Thymus (tissue), 14 donors: ENCODE results near the gene RNF214. TPM values are rescaled to one million over a fixed set of nuclear protein-coding genes. Genes with fewer than 3 reads are reported as not detected.
"Not testable (repeated sequence)": the region's sequence is repeated elsewhere in the genome, so short reads cannot be mapped to it uniquely, and the experiment has no call there.

Experiments used
- DNase-seq, 9 donors: peaks; one replicate each; pipeline ENCODE4 v3.0.0-alpha.2; 2013; ENCODE audit warnings: low spot score in 9 of 9, low read depth in 6 of 9, missing footprints in 1 of 9
- H3K27ac ChIP-seq, 2 donors: one replicate each; pipeline ENCODE4 v1.5.1; 2013; ENCODE audit warnings: control low read depth in 1 of 2, low read depth in 1 of 2, low read length in 1 of 2, mild to moderate bottlenecking in 1 of 2, moderate library complexity in 1 of 2
- H3K27me3 ChIP-seq, 2 donors: one replicate each; pipeline ENCODE4 v1.5.1; 2013; ENCODE audit warnings: low read length in 1 of 2; ENCODE audit not compliant: control insufficient read depth in 2 of 2, insufficient read depth in 1 of 2
- H3K36me3 ChIP-seq, 2 donors: one replicate each; pipeline ENCODE4 v1.5.1; 2013; ENCODE audit warnings: low read length in 1 of 2, mild to moderate bottlenecking in 1 of 2, moderate library complexity in 1 of 2; ENCODE audit not compliant: control insufficient read depth in 2 of 2, insufficient read depth in 2 of 2
- H3K4me1 ChIP-seq, 2 donors: one replicate each; pipeline ENCODE4 v1.5.1; 2013; ENCODE audit warnings: low read length in 2 of 2; ENCODE audit not compliant: control insufficient read depth in 2 of 2, insufficient read depth in 2 of 2
- H3K4me3 ChIP-seq, 2 donors: one replicate each; pipeline ENCODE4 v1.5.1; 2013; ENCODE audit warnings: low read length in 2 of 2, control low read depth in 1 of 2, mild to moderate bottlenecking in 1 of 2
- H3K9me3 ChIP-seq, 2 donors: one replicate each; pipeline ENCODE4 v1.5.1; 2013; ENCODE audit warnings: low read length in 1 of 2, mild to moderate bottlenecking in 1 of 2; ENCODE audit not compliant: control insufficient read depth in 2 of 2, insufficient read depth in 1 of 2
- WGBS: extraction: QIAGEN DNeasy Blood & Tissue Kit; methylation state at CpG from one replicate; pipeline ENCODE4 v1.1.7; 2013; 5-methylcytosine and 5-hydroxymethylcytosine counted together
- long read RNA-seq, 10 donors: transcript quantifications; one replicate each; lab custom pipeline, GENCODE V29; 2026
- polyA plus RNA-seq: library from polyadenylated mRNA; stranded (reverse); fragments of 200-250 nt; gene quantifications from one replicate; pipeline ENCODE4 v1.2.3, GENCODE V29; 2013
- total RNA-seq: library from RNA; stranded (reverse); fragments of 120-200 nt; gene quantifications from one replicate; pipeline ENCODE4 v1.2.4, GENCODE V29; 2013
- donor health status: healthy.

Gene RNF214
- total RNA-seq (7.1 TPM), polyA plus RNA-seq (12.0 TPM)
- long read RNA-seq, donor 1, partial matches to known transcripts, result 0 of 1 reads
- long read RNA-seq, donor 1, other reads (novel, unspliced or antisense), result 0 of 1 reads
- long read RNA-seq, donor 2, result 0 reads
- long read RNA-seq, donor 3, partial matches to known transcripts, result 0 of 5 reads
- long read RNA-seq, donor 3, other reads (novel, unspliced or antisense), result 0 of 5 reads
- long read RNA-seq, donor 4, result 0 reads
- long read RNA-seq, donor 5, partial matches to known transcripts, result 7 of 10 reads
- long read RNA-seq, donor 5, other reads (novel, unspliced or antisense), result 0 of 10 reads
- long read RNA-seq, donor 6, partial matches to known transcripts, result 0 of 1 reads
- long read RNA-seq, donor 6, other reads (novel, unspliced or antisense), result 0 of 1 reads
- long read RNA-seq, donor 7, partial matches to known transcripts, result 0 of 2 reads
- long read RNA-seq, donor 7, other reads (novel, unspliced or antisense), result 0 of 2 reads
- long read RNA-seq, donor 8, result 0 reads
- long read RNA-seq, donor 9, partial matches to known transcripts, result 0 of 2 reads
- long read RNA-seq, donor 9, other reads (novel, unspliced or antisense), result 0 of 2 reads
- long read RNA-seq, donor 10, result 0 reads

DNA sequence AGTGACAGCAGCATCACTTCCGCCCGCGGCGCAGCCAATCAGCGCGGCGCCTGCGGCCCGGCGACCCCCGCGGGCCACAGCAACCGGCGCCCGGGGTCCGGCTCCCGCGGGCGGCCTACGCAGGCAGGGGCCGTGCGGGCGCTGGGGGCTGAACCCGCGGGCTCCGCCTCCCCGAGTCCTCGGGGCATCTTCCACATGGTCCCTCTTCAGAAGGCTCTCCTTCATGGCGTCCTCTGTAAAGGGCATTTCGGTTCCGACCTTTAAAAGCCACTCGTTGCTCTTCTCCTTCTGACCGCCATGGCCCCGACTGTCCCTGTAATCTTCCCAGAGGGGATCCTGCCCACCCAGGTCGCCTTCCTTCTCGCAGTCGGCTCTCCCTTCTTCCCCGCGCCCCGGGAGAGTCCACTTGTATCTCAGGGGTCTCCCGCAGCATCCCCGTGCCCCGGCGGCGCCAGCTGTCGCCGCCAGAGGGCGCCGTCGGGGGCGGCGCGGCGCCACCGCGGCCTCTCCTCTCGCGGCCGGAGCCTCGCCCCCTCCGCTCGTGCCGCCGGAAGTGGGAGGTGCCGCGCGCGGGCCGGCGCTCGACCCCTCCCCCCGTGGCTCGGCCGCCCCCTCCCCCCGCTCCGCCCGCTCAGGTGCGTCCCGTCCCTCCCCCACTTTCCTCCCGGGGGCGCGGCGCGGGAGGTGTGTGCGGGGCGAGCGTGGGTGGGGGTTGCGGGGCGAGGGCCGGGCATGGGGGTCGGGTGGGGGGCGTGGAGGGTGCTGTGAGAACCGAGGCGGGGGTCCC is at the start of gene RNF214:
TSS of gene RNF214 (plus strand) at position 580 of the 787 bp plus-strand sequence. CDS start 1,602 bp downstream, outside the sequence.
- Histone ChIP-seq H3K4me3 (peak within 1 kb of the TSS; percentile 85 to 95), H3K27me3 (no peaks in the 10 kb centered on the region), H3K36me3 (peaks cover 25 to 27% of the 10 kb centered on the region in 2 donors), H3K27ac (peak within 1 kb of the TSS; percentile 89 to 97), H3K4me1 (peaks cover 18 to 27% of the 10 kb centered on the region in 2 donors), H3K9me3 (no peaks in the 10 kb centered on the region)
- DNase-seq, result peak; percentile 57 to 90 (median 78)
- under 1% methylated on average over 94 of the region's 94 CpGs for WGBS

- WGBS, result 97% methylated on average over 13 of the region's 13 CpGs
- Histone ChIP-seq H3K4me1 (peaks cover 10 to 21% of the 10 kb centered on the region in 2 donors), H3K36me3 (peaks cover 3 to 15% of the 10 kb centered on the region in 2 donors)
- DNase-seq, H3K9me3 ChIP-seq, H3K27me3 ChIP-seq, H3K27ac ChIP-seq, H3K4me3 ChIP-seq: not testable (repeated sequence)
Observed at GRCh38 chr11:117183178-117183577, 49.3 kb upstream of the RNF214 start.

DNA sequence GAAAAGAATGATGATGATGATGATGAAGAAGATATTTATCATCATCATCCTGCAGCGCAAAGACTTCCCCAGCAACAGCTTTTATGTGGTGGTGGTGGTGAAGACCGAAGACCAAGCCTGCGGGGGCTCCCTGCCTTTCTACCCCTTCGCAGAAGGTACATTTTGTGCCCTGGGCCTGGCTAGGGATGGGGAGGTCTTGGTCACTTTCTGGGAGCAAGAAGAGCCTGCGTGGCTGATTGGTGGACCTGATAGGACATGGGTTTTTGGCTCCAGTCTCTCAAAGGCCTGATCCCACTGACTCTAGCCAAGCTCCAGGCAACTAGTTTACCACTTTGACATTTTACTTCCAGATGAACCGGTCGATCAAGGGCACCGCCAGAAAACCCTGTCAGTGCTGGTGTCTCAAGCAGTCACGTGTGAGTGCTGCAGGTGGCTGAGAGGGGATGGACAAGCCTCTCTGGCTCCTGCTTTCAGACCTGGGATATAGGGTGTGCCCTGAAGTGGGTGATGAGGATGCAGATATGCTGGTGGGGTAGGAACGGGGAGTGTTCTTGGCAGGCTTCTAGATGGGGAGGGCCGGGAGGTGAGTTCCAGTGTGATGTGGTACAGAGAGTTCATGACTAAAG is 48.6 kb upstream of the RNF214 start:
- Histone ChIP-seq H3K4me3 (no peak overlapping the region), H3K27ac (no peak overlapping the region), H3K36me3 (peaks cover 3 to 21% of the 10 kb centered on the region in 2 donors), H3K4me1 (peaks cover 10 to 19% of the 10 kb centered on the region in 2 donors), H3K27me3 (no peaks in the 10 kb centered on the region), H3K9me3 (no peaks in the 10 kb centered on the region)
- WGBS, result 93% methylated on average over 11 of the region's 11 CpGs
- DNase-seq, result no peak

DNA sequence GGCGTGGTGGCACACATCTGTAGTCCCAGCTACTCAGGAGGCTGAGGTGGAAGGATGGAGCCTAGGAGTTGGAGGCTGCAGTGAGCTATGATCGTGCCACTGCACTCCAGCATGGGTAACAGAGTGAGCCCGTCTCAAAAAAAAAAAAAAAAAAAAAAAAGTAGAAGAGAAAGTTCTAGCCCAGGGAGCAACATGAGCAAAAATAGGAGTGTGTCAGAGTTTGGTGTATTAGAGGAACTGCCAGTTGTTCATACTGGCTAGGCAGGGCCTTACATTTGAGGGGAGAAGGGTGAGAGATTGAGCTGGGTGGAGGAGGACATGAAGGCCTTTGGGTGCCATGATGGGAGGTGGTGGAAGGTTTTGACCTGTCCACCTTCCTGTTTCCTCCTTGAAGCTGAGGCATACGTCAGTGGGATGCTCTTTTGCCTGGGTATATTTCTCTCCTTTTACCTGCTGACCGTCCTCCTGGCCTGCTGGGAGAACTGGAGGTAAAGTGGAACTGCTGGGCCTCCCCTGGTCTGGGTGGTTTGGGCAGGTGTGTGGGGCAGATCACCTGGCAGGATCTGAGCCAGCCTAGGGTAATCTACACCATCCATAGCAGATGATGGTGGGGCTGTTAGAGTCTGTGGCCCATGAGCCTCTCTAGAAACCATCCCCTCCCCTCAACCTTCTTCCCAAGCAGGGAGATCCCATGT is 46.6 kb upstream of the RNF214 start:
- Histone ChIP-seq H3K27ac (no peak overlapping the region), H3K36me3 (peaks cover 3 to 35% of the 10 kb centered on the region in 2 donors), H3K27me3 (no peaks in the 10 kb centered on the region), H3K4me3 (no peak overlapping the region), H3K9me3 (no peaks in the 10 kb centered on the region), H3K4me1 (peaks cover 0 to 3% of the 10 kb centered on the region in 2 donors)
- DNase-seq, result no peak
- 92% methylated on average over 5 of the region's 5 CpGs for WGBS

DNA sequence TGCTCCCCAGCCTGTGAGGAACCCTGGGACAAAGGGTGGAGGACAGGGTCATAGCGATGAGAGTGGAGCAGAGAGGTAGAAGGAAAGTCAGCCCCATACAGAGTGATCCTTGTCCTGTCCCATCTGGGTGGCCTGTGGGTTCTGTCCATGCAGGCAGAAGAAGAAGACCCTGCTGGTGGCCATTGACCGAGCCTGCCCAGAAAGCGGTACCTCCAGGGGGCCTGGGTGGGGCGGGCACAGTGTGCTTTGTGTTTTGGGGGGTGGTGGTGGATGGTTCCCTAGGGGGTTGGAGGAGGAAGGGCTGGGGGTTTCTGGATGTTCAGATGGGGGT is 46.1 kb upstream of the RNF214 start:
- no peaks in the 10 kb centered on the region for H3K4me1 ChIP-seq
- over 99% methylated on average over 4 of the region's 4 CpGs for WGBS
- no peak overlapping the region for H3K4me3 ChIP-seq
- H3K9me3 ChIP-seq, result no peaks in the 10 kb centered on the region
- peaks cover 3 to 36% of the 10 kb centered on the region in 2 donors for H3K36me3 ChIP-seq
- no peaks in the 10 kb centered on the region for H3K27me3 ChIP-seq
- no peak overlapping the region for H3K27ac ChIP-seq
- no peak for DNase-seq

DNA sequence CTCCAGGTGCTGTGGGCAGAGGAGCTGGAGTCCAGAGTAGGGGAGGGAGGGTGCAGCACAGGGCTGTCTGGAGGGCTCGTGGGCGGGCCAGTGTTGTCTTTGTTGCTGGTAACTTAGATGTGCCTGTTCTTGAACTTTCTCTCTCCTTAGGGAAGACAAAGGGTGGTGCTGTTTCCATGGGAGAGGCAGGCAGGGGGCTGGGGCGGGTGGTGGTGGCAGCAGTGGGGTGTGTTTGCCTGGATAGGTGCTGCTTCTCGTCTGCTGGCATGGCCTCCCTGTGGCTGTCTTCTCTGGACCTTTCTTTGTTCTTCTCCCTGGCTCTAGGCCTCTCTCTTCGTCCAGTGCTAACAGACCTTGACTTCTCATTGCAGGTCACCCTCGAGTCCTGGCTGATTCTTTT is 45.5 kb upstream of the RNF214 start:
- H3K4me3 ChIP-seq, result no peak overlapping the region
- no peaks in the 10 kb centered on the region for H3K9me3 ChIP-seq
- no peak overlapping the region for H3K27ac ChIP-seq
- H3K36me3 ChIP-seq, result peaks cover 6 to 40% of the 10 kb centered on the region in 2 donors
- DNase-seq, result no peak
- H3K4me1 ChIP-seq, result no peaks in the 10 kb centered on the region
- no peaks in the 10 kb centered on the region for H3K27me3 ChIP-seq
- 96% methylated on average over 6 of the region's 6 CpGs for WGBS

DNA sequence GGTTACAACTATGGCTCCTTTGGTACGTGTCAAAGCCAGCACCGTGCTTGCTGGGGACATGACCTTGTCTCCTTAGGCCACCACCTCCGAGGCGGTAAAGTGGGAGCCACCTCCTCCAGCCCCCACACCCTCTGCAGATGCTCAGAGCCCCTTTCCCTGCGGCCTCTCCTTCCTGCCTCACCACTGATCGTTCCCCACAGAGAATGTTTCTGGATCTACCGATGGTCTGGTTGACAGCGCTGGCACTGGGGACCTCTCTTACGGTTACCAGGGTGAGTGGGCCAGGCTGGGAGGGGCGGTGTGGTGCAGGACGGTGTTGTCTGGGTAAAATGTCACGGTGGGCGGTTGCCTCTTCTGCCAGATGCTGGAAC is 45.1 kb upstream of the RNF214 start:
- H3K4me3 ChIP-seq, result no peak overlapping the region
- peaks cover 6 to 43% of the 10 kb centered on the region in 2 donors for H3K36me3 ChIP-seq
- no peak for DNase-seq
- no peaks in the 10 kb centered on the region for H3K9me3 ChIP-seq
- no peaks in the 10 kb centered on the region for H3K4me1 ChIP-seq
- H3K27ac ChIP-seq, result no peak overlapping the region
- 98% methylated on average over 13 of the region's 13 CpGs for WGBS
- H3K27me3 ChIP-seq, result no peaks in the 10 kb centered on the region

- no peak overlapping the region for H3K4me3 ChIP-seq
- H3K9me3 ChIP-seq, result no peaks in the 10 kb centered on the region
- no peaks in the 10 kb centered on the region for H3K27me3 ChIP-seq
- DNase-seq, result no peak
- 98% methylated on average over 16 of the region's 16 CpGs for WGBS
- H3K36me3 ChIP-seq, result peaks cover 6 to 48% of the 10 kb centered on the region in 2 donors
- H3K4me1 ChIP-seq, result no peaks in the 10 kb centered on the region
- H3K27ac ChIP-seq, result no peak overlapping the region
Observed at GRCh38 chr11:117187799-117188481, 44.5 kb upstream of the RNF214 start.
